Dendritic cell treated with granulocyte-macrophage colony-stimulating factor and Interleukin-4, amounts not matched to agents 40 ng/mL and 50 ng/mL, for 4 days (primary cell): ENCODE results near the gene FAM43A.

Experiments
- H3K27ac Mint-ChIP-seq: one replicate; pipeline ENCODE4 v1.8.0; 2022; ENCODE audit warnings: mild to moderate bottlenecking, mixed read lengths
- H3K27me3 Mint-ChIP-seq: one replicate; pipeline ENCODE4 v1.8.0; 2022; ENCODE audit warnings: mild to moderate bottlenecking, mixed read lengths
- H3K36me3 Mint-ChIP-seq: one replicate; pipeline ENCODE4 v1.8.0; 2022; ENCODE audit warnings: low read depth, mixed read lengths
- H3K4me1 Mint-ChIP-seq: one replicate; pipeline ENCODE4 v1.8.0; 2022; ENCODE audit warnings: low read depth, mixed read lengths
- H3K4me3 Mint-ChIP-seq: one replicate; pipeline ENCODE4 v1.8.0; 2022; ENCODE audit warnings: mild to moderate bottlenecking, moderate library complexity, mixed read lengths
- H3K9me3 Mint-ChIP-seq: one replicate; pipeline ENCODE4 v1.8.0; 2022; ENCODE audit warnings: mixed read lengths
- intact Hi-C: fragments of 100-400 bp; cut with micrococcal nuclease; formaldehyde crosslinking; loops from one replicate; pipeline ENCODE4 v1.15.0; 2022

Gene FAM43A

DNA sequence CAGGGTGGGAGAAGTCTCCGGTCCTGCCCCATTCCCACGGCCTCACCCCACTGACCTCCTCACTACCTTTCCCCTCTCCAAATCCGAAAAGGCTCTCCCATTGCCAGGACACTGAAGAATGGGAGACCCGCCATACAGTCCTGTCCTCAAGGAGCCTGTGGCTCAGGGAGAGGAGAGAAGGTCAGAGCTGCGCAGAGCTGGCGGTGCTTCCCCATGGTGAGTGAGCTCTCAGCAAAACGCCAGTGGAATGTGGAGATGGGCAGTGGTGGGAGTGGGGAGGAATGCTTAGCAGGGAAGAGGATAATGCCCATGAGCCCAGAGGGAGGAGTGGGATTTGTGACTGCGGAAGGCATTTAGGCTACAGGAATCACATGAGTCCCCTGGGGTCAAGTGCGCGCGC lies 20.1 kb downstream of the FAM43A start:
- Mint-ChIP-seq H3K27me3 (peaks cover 5% of the 10 kb centered on the region), H3K27ac (no peak overlapping the region), H3K9me3 (peaks cover 8% of the 10 kb centered on the region), H3K4me3 (no peak overlapping the region), H3K36me3 (no peaks in the 10 kb centered on the region), H3K4me1 (no peaks in the 10 kb centered on the region)
- intact Hi-C loops, result no loop called here

DNA sequence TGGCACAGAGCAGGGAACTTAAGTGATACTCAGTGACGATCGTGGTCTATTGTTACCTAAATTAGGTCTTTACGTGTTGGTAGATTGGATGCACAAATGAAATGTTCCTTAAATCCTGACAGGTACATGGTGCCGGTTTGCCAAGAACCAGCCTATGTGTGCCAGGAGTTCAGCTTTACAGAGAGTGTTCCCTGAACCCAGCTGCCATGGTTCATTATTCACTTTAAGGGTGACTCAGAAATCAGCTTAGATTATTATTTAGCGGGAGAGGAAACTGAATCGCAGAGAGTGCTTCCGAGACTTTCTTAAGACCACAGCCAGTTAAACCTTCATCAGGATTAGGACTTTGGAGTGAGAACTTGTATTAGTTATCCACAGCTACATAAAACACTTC lies 21.5 kb downstream of the FAM43A start:
- Mint-ChIP-seq H3K4me1 (peaks cover 8% of the 10 kb centered on the region), H3K27ac (no peak overlapping the region), H3K27me3 (peaks cover 5% of the 10 kb centered on the region), H3K36me3 (no peaks in the 10 kb centered on the region), H3K4me3 (no peak overlapping the region), H3K9me3 (peaks cover 8% of the 10 kb centered on the region)
- intact Hi-C loops, result no loop called here

DNA sequence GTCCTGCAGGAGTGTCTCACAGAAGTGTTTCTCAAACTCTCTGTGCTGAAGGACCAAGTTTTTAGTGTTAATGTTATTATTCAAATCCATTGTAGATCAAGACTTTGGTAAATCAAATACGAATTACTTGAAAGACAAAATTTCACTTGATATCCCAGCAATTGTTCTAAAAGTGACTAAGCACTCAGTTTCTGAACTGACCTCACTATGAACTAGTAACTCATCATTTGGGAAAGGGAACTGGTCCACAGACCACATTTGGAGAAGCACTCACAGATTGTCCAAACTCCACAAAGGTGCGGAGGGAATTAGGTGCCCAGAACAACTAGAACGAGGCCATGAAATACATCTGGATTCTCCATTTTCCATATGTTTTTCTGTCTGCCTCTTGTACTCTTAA lies 25.6 kb downstream of the FAM43A start:
- no peak overlapping the region for H3K4me3 Mint-ChIP-seq
- intact Hi-C loops, result no loop called here
- H3K4me1 Mint-ChIP-seq, result peaks cover 13% of the 10 kb centered on the region
- peaks cover 8% of the 10 kb centered on the region for H3K9me3 Mint-ChIP-seq
- H3K27me3 Mint-ChIP-seq, result peaks cover 7% of the 10 kb centered on the region
- no peak overlapping the region for H3K27ac Mint-ChIP-seq
- no peaks in the 10 kb centered on the region for H3K36me3 Mint-ChIP-seq

DNA sequence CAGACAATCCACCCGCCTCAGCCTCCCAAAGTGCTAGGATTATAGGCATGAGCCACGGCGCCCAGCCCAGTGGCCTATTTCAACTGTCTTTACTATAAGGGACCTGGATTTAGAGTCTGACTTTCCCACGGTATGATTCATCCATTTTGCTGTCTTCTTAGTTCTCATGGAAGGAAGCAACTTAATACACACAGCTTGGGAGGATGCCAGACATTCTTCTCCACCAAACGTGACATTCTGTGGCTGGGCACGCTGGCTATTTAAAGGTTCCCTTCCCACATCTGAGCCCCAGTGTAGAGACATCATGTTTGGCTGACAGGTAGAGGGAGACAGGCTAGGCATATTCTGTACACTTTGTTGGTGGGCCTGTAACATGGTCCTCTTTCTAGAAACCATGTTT lies 26.2 kb downstream of the FAM43A start:
- Mint-ChIP-seq H3K4me1 (peaks cover 13% of the 10 kb centered on the region), H3K9me3 (peaks cover 8% of the 10 kb centered on the region), H3K36me3 (no peaks in the 10 kb centered on the region), H3K4me3 (no peak overlapping the region), H3K27me3 (peaks cover 7% of the 10 kb centered on the region), H3K27ac (no peak overlapping the region)
- intact Hi-C loops, result loop anchor here (1.0 kb wide), 1 partner anchor 20 kb away; no protein-coding TSS in a partner anchor

DNA sequence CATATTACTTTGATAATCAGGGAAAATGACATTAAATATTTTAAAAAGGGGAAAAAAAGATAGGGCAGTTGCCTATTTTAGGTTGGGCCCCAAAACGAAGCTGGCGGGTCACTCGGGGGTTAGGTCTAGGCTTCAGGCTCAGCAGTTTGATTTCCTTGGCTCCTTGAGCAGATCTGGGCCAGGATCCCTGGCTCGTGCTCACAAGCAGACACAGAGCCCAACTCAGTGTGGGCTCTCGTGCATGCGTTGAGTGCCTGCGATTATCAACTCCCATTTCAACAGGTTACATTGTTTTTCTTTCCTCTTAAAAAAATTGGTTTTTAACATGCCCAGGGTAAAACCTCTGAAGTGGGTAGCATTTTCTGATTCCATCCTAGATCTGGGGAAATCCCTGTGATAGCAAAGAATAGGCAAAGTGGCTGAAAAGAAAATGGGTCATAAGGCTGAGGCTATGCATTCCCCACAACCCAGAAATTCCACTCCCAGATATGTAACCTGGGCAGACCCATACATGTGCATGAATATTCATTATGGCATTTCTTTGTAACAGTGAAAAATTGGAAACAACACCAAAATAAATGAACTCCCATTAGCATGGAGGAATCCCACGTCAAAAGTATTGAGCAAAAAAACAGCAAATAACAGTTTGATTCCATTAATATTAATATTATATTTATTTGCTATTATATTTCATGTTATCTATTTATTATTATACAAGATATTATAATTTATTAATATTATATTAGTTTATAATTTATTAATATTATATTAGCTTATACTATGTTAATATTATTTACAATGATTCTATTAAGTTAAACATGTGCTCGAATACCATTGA lies 27.8 kb downstream of the FAM43A start:
- no peaks in the 10 kb centered on the region for H3K9me3 Mint-ChIP-seq
- H3K27ac Mint-ChIP-seq, result no peak overlapping the region
- H3K4me3 Mint-ChIP-seq, result no peak overlapping the region
- H3K27me3 Mint-ChIP-seq, result peaks cover 9% of the 10 kb centered on the region
- H3K4me1 Mint-ChIP-seq, result peaks cover 13% of the 10 kb centered on the region
- intact Hi-C loops, result no loop called here
- H3K36me3 Mint-ChIP-seq, result no peaks in the 10 kb centered on the region

DNA sequence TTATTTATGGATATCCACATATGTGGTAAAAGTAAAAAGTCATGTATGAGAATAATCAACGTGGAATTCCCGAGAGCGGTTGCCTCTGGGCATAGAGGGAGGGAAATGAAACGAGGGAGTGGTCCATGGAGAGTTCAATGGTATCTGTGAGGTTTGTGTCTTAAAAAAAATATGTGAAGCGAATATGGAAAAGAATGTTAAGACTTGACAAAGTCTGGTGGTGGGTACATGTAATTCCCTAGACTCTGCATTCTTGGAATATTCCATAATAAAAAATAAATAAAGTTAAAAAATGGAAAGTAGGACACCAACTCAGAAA lies 28.4 kb downstream of the FAM43A start:
- H3K9me3 Mint-ChIP-seq, result no peaks in the 10 kb centered on the region
- H3K27me3 Mint-ChIP-seq, result peaks cover 9% of the 10 kb centered on the region
- H3K36me3 Mint-ChIP-seq, result no peaks in the 10 kb centered on the region
- intact Hi-C loops, result no loop called here
- H3K4me3 Mint-ChIP-seq, result no peak overlapping the region
- peaks cover 13% of the 10 kb centered on the region for H3K4me1 Mint-ChIP-seq
- H3K27ac Mint-ChIP-seq, result no peak overlapping the region

DNA sequence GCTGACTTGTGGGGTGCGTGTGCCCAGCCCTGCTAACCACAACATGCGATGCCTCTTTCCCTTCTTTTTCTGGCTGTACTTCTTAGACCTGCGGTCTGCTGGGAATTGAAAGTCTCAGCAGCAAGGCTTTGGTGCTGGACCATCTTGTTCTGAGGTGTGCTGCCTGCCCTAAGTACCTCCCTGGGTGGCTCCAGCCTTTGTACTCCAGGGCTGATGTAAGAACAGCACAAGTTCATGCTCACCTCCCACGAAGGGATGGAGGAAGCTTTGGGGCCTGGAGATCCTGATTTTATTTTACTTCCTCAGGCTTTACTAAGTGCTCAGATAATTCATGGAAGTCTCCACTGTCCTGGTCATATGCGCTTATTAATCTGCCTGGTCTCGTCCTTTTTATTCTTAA lies 28.9 kb downstream of the FAM43A start:
- no peaks in the 10 kb centered on the region for H3K36me3 Mint-ChIP-seq
- H3K27ac Mint-ChIP-seq, result no peak overlapping the region
- peaks cover 10% of the 10 kb centered on the region for H3K27me3 Mint-ChIP-seq
- no peak overlapping the region for H3K4me3 Mint-ChIP-seq
- H3K9me3 Mint-ChIP-seq, result no peaks in the 10 kb centered on the region
- peaks cover 13% of the 10 kb centered on the region for H3K4me1 Mint-ChIP-seq
- intact Hi-C loops, result no loop called here

DNA sequence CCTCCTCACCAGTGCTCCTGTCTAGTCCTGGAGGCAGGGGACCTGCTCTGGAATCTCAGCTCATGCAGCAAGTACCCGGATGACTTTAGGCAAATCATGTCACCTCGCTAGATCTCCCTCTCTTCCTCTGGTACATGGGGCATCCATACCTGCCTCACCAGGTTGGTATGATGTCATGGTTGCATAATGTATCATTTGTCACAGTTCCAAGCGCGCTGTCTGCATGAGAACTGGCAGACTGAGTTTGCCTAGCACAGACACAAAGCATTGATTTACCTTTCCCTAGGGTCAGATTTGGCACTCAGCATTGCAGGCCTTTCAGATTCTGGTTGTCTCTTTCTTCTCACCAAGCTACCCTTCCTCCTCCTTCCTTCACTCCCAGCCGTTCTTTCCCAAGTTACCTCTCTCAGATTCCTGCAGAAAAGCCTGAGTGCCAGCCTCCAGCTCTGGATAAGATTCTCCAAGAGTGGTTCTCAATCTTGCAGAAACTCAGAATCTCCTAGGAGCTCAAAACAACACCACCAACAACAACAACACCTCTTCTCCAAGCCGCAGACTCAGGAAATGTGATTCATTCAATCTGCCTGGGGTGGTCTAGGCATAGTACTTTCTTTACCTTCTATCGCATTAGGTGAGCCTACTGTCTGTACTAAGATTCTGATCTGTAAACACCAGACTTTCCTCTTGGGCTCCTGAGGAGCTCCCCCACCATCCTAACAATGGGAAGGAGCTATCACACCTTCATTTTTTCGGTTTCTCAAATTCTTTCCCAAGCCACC lies 29.5 kb downstream of the FAM43A start:
- H3K27me3 Mint-ChIP-seq, result peaks cover 11% of the 10 kb centered on the region
- intact Hi-C loops, result no loop called here
- no peak overlapping the region for H3K27ac Mint-ChIP-seq
- H3K4me1 Mint-ChIP-seq, result peaks cover 13% of the 10 kb centered on the region
- no peak overlapping the region for H3K4me3 Mint-ChIP-seq
- no peaks in the 10 kb centered on the region for H3K36me3 Mint-ChIP-seq
- no peaks in the 10 kb centered on the region for H3K9me3 Mint-ChIP-seq

DNA sequence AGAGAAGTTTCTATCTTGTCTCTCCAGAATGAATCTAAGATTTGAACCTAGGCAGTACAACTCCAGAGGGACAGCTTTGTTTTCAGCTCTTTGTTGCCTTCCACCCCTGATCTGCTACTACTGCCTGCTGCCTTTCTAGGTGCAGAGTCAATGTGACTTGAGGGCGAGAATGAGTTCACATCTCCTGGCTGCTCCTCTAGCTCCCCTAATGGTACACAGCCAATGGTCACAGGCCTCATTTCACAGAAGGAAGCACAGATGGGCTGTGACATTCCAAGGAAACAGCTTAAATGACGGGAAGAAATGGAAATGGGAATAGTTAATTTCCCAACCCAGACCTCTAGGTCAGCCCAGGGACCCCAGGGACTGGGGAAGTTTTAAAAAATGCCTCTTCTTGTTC lies 32.4 kb downstream of the FAM43A start:
- intact Hi-C loops, result no loop called here
- Mint-ChIP-seq H3K4me1 (peaks cover 8% of the 10 kb centered on the region), H3K27me3 (peaks cover 8% of the 10 kb centered on the region), H3K27ac (no peak overlapping the region), H3K36me3 (no peaks in the 10 kb centered on the region), H3K4me3 (no peak overlapping the region), H3K9me3 (no peaks in the 10 kb centered on the region)

DNA sequence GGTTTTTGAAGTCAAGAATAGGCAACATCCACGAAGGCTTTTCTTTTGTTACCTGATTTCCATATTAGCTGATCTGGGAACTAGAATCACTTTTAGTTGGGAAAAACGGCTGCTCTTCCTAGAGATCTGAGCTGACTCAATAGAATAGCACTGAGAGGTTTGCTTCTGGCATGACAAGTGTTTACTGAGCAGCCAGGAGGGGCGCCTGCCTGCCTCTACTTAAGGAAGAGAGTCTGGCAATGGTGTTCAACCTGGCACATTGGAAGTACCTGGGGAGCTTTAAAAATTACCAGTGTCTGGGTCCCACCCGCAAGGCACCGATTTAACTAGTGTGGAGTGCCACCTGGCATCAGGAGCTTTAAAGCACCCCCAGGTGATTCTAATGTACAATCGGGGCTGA lies 34.4 kb downstream of the FAM43A start:
- Mint-ChIP-seq H3K4me1 (peaks cover 10% of the 10 kb centered on the region), H3K27ac (no peak overlapping the region), H3K9me3 (no peaks in the 10 kb centered on the region), H3K36me3 (no peaks in the 10 kb centered on the region), H3K4me3 (no peak overlapping the region), H3K27me3 (peaks cover 8% of the 10 kb centered on the region)
- intact Hi-C loops, result no loop called here

DNA sequence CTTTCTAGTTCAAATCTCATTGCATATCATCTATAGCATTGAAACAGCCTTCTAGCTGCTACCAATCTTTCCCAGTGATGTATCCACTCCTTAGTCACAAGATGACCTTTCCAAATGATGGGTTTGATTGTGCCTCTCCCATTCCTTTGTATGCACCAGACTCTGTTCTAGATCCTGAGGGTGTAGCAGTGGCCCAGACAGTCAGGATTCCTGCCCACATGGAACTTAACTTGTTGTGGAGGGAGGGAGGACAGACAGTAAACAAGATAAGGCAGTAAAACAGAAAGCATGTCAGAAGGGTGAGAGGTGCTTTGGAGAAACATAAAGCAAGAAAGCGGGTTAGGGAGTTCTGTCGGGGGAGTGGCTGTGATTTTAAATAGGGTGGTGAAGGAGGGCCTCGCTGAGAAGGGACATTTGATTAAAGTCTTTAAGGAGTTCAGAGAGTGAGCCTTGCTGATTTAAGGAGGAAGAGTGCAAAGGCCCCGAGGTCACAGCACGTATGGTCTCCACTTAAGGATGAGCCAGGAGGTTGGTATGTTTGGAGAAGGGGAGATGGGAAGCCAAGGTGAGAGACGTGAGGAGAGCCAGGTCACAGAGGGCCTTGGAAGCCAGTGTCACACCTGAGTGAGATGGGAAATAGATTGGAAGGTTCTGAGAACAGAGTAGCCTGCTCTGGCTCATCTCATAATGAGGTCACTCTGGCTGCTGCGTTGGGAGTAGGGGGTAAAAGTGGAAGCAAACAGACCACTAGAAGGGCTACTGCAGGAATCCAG lies 38.3 kb downstream of the FAM43A start:
- Mint-ChIP-seq H3K36me3 (no peaks in the 10 kb centered on the region), H3K27ac (no peak overlapping the region), H3K9me3 (no peaks in the 10 kb centered on the region), H3K4me3 (no peak overlapping the region), H3K27me3 (peaks cover 6% of the 10 kb centered on the region), H3K4me1 (peaks cover 10% of the 10 kb centered on the region)
- intact Hi-C loops, result no loop called here

DNA sequence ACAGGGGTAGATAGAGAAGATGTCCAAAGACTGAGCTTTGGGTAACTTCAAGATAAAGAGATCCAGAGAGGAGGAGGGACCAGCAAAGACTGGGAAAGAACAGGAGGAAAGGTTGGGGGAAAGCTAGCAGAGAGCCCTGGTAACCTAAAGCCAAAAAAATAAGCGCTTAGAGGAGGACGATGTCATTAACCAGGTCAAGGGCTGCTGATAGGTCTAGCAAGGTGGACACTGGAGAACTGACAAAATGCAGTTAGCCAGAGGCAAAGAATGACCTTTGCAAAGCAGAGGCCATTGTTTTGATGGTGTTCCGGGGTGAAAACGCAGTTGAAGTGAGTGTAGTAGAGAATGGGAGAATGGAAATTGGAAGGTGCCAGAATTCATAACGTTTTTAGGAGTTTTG lies 39.7 kb downstream of the FAM43A start:
- no peak overlapping the region for H3K27ac Mint-ChIP-seq
- peaks cover 10% of the 10 kb centered on the region for H3K4me1 Mint-ChIP-seq
- intact Hi-C loops, result no loop called here
- H3K36me3 Mint-ChIP-seq, result no peaks in the 10 kb centered on the region
- no peak overlapping the region for H3K4me3 Mint-ChIP-seq
- no peaks in the 10 kb centered on the region for H3K9me3 Mint-ChIP-seq
- peaks cover 9% of the 10 kb centered on the region for H3K27me3 Mint-ChIP-seq

DNA sequence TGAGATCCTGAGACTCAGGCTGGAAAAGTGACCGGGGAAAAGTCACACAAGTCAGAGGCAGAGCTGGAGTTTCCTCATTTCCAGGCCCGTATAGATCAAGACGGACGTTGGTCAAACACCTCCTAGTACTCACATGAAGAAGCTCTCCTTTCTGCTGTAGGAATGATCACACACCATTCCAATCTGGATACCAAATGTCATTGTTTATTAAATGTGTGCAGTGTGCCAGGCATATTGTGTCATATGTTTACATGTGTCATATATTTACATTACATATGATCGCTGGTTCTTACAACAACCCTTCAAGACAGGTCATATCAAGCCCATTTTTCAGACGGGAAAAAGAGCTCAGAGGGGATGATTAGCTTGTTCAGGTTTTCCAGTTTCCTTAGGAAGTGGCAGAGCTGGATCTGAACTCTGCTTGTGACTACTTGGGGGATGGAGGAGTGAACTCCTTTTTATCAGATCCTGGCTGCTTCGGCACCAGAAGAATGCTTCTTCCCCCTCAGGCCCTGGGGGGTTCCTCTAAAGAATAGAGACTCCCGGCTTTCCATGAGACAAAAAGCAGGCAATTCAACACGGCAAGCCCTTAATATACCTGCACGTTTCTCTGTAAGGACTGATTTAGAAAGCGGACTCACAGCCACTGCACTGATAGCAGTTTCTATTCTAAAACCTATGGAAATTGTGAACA lies 41.9 kb downstream of the FAM43A start:
- H3K36me3 Mint-ChIP-seq, result no peaks in the 10 kb centered on the region
- no peaks in the 10 kb centered on the region for H3K9me3 Mint-ChIP-seq
- H3K27ac Mint-ChIP-seq, result no peak overlapping the region
- peaks cover 12% of the 10 kb centered on the region for H3K4me1 Mint-ChIP-seq
- intact Hi-C loops, result no loop called here
- no peak overlapping the region for H3K4me3 Mint-ChIP-seq
- peaks cover 15% of the 10 kb centered on the region for H3K27me3 Mint-ChIP-seq

DNA sequence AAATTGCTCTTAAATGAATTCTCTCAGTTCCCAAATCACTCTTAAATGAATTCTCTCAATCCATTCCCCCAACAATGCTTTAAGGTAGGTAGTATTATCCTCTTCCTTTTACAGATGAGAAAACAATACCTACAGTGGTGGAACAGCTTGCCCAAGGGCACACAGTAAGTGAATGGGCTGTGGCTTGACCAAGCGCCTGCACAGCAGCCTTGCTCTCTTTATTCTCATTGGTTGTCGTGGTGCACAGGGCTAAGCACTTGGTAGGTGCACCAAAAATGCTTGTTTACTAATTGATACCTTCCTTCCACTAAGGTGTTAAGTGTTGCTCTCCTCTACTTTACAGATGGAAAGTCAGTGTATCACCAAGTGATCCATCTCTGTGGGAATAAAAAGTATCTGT lies 43.3 kb downstream of the FAM43A start:
- Mint-ChIP-seq H3K9me3 (no peaks in the 10 kb centered on the region), H3K4me3 (no peak overlapping the region), H3K27ac (no peak overlapping the region), H3K27me3 (peaks cover 17% of the 10 kb centered on the region), H3K4me1 (peaks cover 9% of the 10 kb centered on the region), H3K36me3 (no peaks in the 10 kb centered on the region)
- intact Hi-C loops, result no loop called here
